Loucy (cell line): ENCODE results near the gene DLX1.

ENCODE experiments used
- EZH2phosphoT487 ChIP-seq: fragments of 200-600 bp; IDR thresholded peaks from 2 replicates; pipeline ENCODE4 v1.6.1; 2018; ENCODE audit warnings: antibody characterized with exemption, mild to moderate bottlenecking, moderate library complexity, borderline replicate concordance
- TF ChIP-seq, protein P1 (sequence below): fragments of 200-600 bp; sonication (generic); conservative IDR thresholded peaks from 2 replicates; pipeline ENCODE4 v1.5.1; 2014; ENCODE audit warnings: mild to moderate bottlenecking, antibody characterized with exemption, low read length

DNA sequence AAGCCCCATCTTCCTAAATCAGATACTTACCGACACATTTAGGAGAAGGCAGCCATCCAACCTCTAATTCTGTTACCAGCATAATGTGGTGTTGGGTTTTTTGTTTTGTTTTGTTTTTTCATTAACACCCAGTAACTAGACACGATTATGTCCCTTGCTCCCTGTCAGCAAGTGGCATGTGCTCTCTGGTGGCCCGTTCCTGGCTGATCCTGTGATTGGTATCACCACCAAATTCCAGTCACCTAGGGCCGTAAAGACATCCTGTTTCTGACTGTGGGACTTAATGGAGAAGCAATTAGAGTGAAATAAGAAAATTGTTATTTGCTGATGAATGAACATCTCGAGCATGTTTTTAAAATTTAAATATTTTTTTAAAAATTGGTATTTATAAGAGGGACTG, 5.9 kb upstream of the DLX1 start:
- TF ChIP-seq, protein P1, sequence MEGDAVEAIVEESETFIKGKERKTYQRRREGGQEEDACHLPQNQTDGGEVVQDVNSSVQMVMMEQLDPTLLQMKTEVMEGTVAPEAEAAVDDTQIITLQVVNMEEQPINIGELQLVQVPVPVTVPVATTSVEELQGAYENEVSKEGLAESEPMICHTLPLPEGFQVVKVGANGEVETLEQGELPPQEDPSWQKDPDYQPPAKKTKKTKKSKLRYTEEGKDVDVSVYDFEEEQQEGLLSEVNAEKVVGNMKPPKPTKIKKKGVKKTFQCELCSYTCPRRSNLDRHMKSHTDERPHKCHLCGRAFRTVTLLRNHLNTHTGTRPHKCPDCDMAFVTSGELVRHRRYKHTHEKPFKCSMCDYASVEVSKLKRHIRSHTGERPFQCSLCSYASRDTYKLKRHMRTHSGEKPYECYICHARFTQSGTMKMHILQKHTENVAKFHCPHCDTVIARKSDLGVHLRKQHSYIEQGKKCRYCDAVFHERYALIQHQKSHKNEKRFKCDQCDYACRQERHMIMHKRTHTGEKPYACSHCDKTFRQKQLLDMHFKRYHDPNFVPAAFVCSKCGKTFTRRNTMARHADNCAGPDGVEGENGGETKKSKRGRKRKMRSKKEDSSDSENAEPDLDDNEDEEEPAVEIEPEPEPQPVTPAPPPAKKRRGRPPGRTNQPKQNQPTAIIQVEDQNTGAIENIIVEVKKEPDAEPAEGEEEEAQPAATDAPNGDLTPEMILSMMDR, result no peak
- no peak for TF ChIP-seq EZH2phosphoT487
